HG03103 (cell line): ENCODE measurements around the gene SCN5A.
A peak's percentile ranks its signal among the peaks of the same experiment; 100 is the strongest.

Experiments used
- ATAC-seq: cut with Tn5 transposase; IDR thresholded peaks from one replicate; pipeline ENCODE4 v1.9.1; 2021; ENCODE audit warnings: low read depth; ENCODE audit not compliant: unreplicated experiment

Gene SCN5A

GRCh38 chr3:38516669-38517068 is 132.8 kb downstream of the SCN5A start:
- no peak for ATAC-seq

GRCh38 chr3:38515367-38515766 is 134.1 kb downstream of the SCN5A start:
- no peak for ATAC-seq

DNA sequence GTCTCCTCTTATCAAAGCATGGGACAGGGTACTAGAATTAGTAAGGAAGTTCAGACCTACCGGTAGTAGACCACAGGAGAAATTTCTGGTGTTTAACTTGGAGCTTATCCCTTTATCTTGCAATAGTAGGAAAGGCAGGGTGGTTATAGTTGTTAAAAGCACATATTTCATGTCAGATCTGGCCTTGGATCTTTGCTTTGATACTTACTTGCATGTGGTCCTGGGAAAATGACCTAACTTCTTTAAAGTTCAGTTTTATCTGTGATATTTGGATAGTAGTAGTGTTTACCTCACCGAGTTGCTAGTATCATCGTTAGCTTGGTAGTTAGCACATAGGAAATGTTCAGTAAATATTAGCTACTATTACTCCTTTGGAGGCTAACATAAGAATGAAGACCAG is 137.9 kb downstream of the SCN5A start:
- ATAC-seq: no peak

DNA sequence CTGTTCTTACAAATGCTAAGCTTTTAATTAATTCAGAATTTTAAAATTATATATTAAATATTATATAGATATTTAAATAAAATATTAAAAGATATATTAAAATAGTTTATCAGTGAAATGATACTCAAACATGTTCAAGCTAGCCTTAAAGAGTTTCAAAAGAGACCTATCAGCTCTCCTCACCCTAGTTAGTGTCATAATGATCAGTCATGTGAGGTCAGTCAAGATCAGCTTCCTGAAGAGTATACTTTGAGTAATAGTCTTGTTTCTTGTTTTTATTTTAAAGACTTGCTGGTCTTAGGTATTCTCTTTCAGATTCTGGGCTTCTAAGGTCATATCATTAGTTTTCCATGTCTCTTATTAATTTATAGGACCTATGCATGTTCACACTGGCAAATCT is 138.9 kb downstream of the SCN5A start:
- ATAC-seq: no peak

DNA sequence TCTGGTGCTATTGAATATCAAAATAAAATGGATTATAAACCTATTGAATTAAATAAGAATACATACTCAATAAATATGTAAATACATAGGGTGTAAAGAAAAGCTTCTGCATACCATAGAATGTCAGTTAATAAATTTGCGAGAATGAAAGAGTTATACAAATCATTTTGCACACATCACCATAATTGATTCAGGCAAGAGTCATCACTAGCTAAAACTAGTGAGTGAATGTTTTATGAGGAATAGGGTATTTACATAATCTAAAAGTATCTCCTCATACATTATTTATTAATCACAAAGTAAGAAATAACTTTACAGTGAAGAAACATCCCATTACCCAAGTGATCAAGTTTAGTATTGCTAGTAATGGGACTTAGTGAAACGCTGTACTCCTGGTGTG is 139.8 kb downstream of the SCN5A start:
- no peak for ATAC-seq

DNA sequence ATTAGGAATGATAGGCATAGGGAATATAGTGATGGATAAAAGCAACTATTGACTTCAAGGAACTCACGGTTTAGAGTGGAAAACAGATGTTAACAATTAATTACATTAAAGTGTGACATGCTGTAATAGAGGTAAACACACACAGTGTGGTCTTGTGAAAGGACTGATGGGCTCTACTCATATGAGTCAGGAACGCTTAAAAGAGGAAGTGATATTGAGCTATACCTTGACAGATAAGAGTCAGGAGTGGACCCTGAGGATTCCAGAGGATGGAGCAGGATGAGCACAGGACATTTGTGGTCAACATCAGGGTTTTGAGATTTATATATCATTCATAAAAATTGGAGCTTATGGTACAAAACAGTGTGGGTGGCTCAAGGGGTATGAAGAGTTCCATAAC is 142.4 kb downstream of the SCN5A start:
- ATAC-seq: peak; percentile 100

DNA sequence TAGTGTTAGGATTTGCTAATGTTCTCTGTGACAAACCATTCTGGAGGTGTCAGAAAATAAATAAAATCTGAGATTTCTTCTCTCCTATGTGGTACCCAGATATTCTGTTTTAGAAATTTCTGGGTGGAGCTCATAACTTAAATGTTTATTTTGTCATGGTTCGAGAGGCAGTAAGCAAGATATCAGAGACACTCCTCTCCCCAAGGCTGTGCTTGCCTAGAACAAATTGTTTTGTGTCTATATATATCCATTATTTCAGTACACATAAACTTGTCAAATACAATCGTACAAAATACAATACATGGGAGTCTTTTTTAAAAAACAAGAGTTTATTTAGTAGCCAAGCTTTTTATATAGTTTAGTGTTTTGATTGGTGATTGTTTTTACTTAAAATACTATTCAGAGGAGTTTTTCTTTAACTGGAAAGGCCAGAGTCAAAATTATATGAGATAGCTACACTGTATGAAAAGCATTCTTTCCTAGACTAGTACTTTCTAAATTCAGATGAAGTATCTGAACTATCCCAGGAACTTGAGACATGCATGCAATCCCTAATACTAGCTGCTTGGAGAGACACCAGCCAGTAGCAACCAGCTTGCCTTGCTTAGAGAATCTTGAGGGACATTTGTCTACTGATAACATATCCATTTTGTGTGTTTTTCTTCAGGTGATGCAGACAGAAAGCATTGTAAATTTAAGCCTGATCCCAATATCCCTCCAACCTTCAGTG is 148.6 kb downstream of the SCN5A start:
- ATAC-seq: no peak
